SU-DHL-6 (cell line): ENCODE measurements around the gene CFAP45.

Source experiments
- H2AFZ ChIP-seq: fragments of 200-600 bp; sonication (generic); 2 replicates; pipeline ENCODE4 v1.6.1; 2014; ENCODE audit warnings: low read depth, mild to moderate bottlenecking, moderate library complexity, mixed read lengths, antibody characterized with exemption, low read length; ENCODE audit not compliant: severe bottlenecking
- H3F3A ChIP-seq: fragments of 200-600 bp; shearing (Covaris generic); 2 replicates; pipeline ENCODE4 v1.6.0; 2016; ENCODE audit warnings: antibody characterized with exemption, mild to moderate bottlenecking; ENCODE audit not compliant: insufficient read depth
- H3K27ac ChIP-seq: fragments of 200-600 bp; sonication (generic); 2 replicates; pipeline ENCODE4 v1.5.1; 2016; ENCODE audit warnings: low read depth, mild to moderate bottlenecking, low read length, moderate library complexity, mixed read lengths
- H3K27me3 ChIP-seq: fragments of 200-600 bp; sonication (generic), shearing (Covaris generic); 2 replicates; pipeline ENCODE4 v1.6.0; 2014; ENCODE audit warnings: mild to moderate bottlenecking, low read length
- H3K36me3 ChIP-seq: fragments of 200-600 bp; sonication (generic); 2 replicates; pipeline ENCODE4 v1.6.1; 2014; ENCODE audit warnings: mild to moderate bottlenecking, low read length, mixed read lengths
- H3K4me2 ChIP-seq: fragments of 300-600, 200-600 bp; shearing (Covaris generic), sonication (generic); 2 replicates; pipeline ENCODE4 v1.6.0; 2014; ENCODE audit warnings: low read length, low read depth, mild to moderate bottlenecking; ENCODE audit not compliant: poor library complexity, severe bottlenecking
- H3K4me3 ChIP-seq: fragments of 200-600 bp; sonication (generic); 2 replicates; pipeline ENCODE4 v1.5.1; 2014; ENCODE audit warnings: antibody characterized with exemption, low read length, mild to moderate bottlenecking, mixed read lengths; ENCODE audit not compliant: insufficient read depth, poor library complexity, severe bottlenecking
- H3K79me2 ChIP-seq: fragments of 200-600 bp; sonication (generic); 2 replicates; pipeline ENCODE4 v1.6.1; 2014; ENCODE audit warnings: mild to moderate bottlenecking, low read length, moderate library complexity; ENCODE audit not compliant: insufficient read depth
- H3K9ac ChIP-seq: fragments of 200-600 bp; sonication (generic); 2 replicates; pipeline ENCODE4 v1.7.0; 2014; ENCODE audit warnings: mild to moderate bottlenecking, low read length
- H3K9me2 ChIP-seq: fragments of 200-600 bp; sonication (generic); replicated peaks from 2 replicates; pipeline ENCODE4 v1.6.1; 2014; ENCODE audit warnings: low read length; ENCODE audit not compliant: insufficient read depth
- H3K9me3 ChIP-seq: fragments of 200-600 bp; sonication (generic); 2 replicates; pipeline ENCODE4 v1.6.1; 2014; ENCODE audit warnings: low read length, mixed read lengths; ENCODE audit not compliant: insufficient read depth
- H4K20me1 ChIP-seq: fragments of 200-600 bp; sonication (generic); 2 replicates; pipeline ENCODE4 v1.6.1; 2014; ENCODE audit warnings: low read depth, mild to moderate bottlenecking, antibody characterized with exemption, low read length, moderate library complexity, mixed read lengths
- EZH2phosphoT487 ChIP-seq: fragments of 200-600 bp; sonication (generic), shearing (Covaris generic); conservative IDR thresholded peaks from 2 replicates; pipeline ENCODE4 v1.6.1; 2018; ENCODE audit warnings: mild to moderate bottlenecking, antibody characterized with exemption, low read length, moderate library complexity, mixed read lengths
- TF ChIP-seq, protein P1 (sequence below): fragments of 200-600 bp; sonication (generic); IDR thresholded peaks from one replicate; pipeline ENCODE4 v1.5.1; 2017; ENCODE audit warnings: antibody characterized with exemption, mild to moderate bottlenecking, low read length, moderate library complexity; ENCODE audit not compliant: insufficient read depth, poor library complexity, severe bottlenecking

Gene CFAP45

GRCh38 chr1:159939678-159940002, 39.7 kb upstream of the CFAP45 start:
- Histone ChIP-seq H3K9me2 (no peaks in the 10 kb centered on the region), H3K9ac (no peak overlapping the region), H3K36me3 (no peaks in the 10 kb centered on the region), H3K9me3 (no peaks in the 10 kb centered on the region), H3K4me2 (no peak overlapping the region), H3K4me3 (no peak overlapping the region), H3K27me3 (no peaks in the 10 kb centered on the region), H2AFZ (no peak overlapping the region), H4K20me1 (no peaks in the 10 kb centered on the region), H3F3A (no peaks in the 10 kb centered on the region), H3K27ac (no peak overlapping the region), H3K79me2 (no peaks in the 10 kb centered on the region)
- TF ChIP-seq EZH2phosphoT487: no peak
- TF ChIP-seq, protein P1, sequence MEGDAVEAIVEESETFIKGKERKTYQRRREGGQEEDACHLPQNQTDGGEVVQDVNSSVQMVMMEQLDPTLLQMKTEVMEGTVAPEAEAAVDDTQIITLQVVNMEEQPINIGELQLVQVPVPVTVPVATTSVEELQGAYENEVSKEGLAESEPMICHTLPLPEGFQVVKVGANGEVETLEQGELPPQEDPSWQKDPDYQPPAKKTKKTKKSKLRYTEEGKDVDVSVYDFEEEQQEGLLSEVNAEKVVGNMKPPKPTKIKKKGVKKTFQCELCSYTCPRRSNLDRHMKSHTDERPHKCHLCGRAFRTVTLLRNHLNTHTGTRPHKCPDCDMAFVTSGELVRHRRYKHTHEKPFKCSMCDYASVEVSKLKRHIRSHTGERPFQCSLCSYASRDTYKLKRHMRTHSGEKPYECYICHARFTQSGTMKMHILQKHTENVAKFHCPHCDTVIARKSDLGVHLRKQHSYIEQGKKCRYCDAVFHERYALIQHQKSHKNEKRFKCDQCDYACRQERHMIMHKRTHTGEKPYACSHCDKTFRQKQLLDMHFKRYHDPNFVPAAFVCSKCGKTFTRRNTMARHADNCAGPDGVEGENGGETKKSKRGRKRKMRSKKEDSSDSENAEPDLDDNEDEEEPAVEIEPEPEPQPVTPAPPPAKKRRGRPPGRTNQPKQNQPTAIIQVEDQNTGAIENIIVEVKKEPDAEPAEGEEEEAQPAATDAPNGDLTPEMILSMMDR: no peak

DNA sequence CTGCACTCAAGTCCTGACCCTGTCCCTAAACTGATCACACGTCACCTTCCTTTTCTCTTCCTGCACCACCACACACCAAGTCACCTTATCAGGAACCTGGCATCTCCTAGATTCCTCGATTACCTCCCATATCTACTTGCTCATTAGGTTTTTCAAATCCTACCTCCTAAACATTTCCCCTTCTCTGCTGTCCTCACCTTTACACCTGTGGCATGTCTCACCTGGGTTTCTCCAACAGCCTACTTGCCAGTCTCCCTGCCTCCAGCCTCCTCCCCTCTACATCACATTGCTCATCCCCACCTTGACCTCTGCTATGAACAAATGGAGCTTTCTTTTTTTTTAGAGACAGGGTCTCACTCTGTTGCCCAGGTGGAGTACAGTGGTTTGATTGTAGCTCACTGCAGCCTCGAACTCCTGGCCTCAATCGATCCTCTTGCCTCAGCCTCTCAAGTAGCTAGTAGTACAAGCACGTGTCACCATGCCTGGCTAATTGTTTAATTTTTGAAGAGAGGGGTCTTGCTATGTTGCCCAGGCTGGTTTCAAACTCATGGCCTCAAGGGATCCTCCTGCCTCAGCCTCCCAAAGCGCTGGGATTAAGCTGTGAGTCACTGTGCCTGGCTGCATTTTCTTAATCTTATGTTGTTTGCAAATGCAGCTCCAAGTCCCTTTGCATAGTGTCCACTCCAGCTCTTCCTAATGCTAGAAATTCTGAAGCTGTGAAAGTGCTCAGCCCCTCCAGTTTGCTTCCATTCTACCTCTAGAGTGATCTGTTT, 39.1 kb upstream of the CFAP45 start:
- Histone ChIP-seq H3K4me2 (no peak overlapping the region), H2AFZ (no peak overlapping the region), H3K9ac (no peak overlapping the region), H3F3A (no peaks in the 10 kb centered on the region), H3K4me3 (no peak overlapping the region), H3K9me2 (no peaks in the 10 kb centered on the region), H4K20me1 (no peaks in the 10 kb centered on the region), H3K9me3 (no peaks in the 10 kb centered on the region), H3K79me2 (no peaks in the 10 kb centered on the region), H3K27ac (no peak overlapping the region), H3K27me3 (no peaks in the 10 kb centered on the region), H3K36me3 (no peaks in the 10 kb centered on the region)
- TF ChIP-seq, protein P1: no peak
- no peak for TF ChIP-seq EZH2phosphoT487

- Histone ChIP-seq H3K9ac (no peak overlapping the region), H3K79me2 (no peaks in the 10 kb centered on the region), H3F3A (no peaks in the 10 kb centered on the region), H3K36me3 (no peaks in the 10 kb centered on the region), H3K9me3 (no peaks in the 10 kb centered on the region), H2AFZ (no peak overlapping the region), H3K27ac (no peak overlapping the region), H3K4me2 (no peak overlapping the region), H3K27me3 (no peaks in the 10 kb centered on the region), H3K9me2 (no peaks in the 10 kb centered on the region), H4K20me1 (no peaks in the 10 kb centered on the region), H3K4me3 (no peak overlapping the region)
- TF ChIP-seq, protein P1: no peak
- TF ChIP-seq EZH2phosphoT487: no peak
Measured at GRCh38 chr1:159938211-159938852, 38.4 kb upstream of the CFAP45 start.
